Fibroblast of peridontal ligament (primary cell): ENCODE results near the gene FAT3.

Experiments used
- DNase-seq: peaks from one replicate; pipeline ENCODE4 v3.0.0-alpha.2; 2010; ENCODE audit errors: extremely low read depth

The FAT3 gene

GRCh38 chr11:92227959-92228935 is 3.6 kb downstream of the FAT3 start:
- no peak for DNase-seq

- DNase-seq: no peak
Measured at GRCh38 chr11:92236856-92237255, 12.2 kb downstream of the FAT3 start.

GRCh38 chr11:92240916-92241315 is 16.3 kb downstream of the FAT3 start:
- no peak for DNase-seq

- DNase-seq: no peak
Measured at GRCh38 chr11:92245700-92246271, 21.2 kb downstream of the FAT3 start.

GRCh38 chr11:92246630-92247029 is 22.0 kb downstream of the FAT3 start:
- DNase-seq: no peak

- no peak for DNase-seq
Measured at GRCh38 chr11:92249156-92249753, 24.6 kb downstream of the FAT3 start.

GRCh38 chr11:92251980-92252379 is 27.4 kb downstream of the FAT3 start:
- DNase-seq: peak; percentile 48

- DNase-seq: no peak
Measured at GRCh38 chr11:92253421-92253820, 28.8 kb downstream of the FAT3 start.

- DNase-seq: peak; percentile 31
Measured at GRCh38 chr11:92253945-92254344, 29.3 kb downstream of the FAT3 start.

- DNase-seq: no peak
Measured at GRCh38 chr11:92257536-92257935, 32.9 kb downstream of the FAT3 start.

GRCh38 chr11:92259861-92260260 is 35.2 kb downstream of the FAT3 start:
- DNase-seq: no peak

GRCh38 chr11:92264350-92264749 is 39.7 kb downstream of the FAT3 start:
- DNase-seq: peak; percentile 42

- no peak for DNase-seq
Measured at GRCh38 chr11:92266806-92267205, 42.2 kb downstream of the FAT3 start.

GRCh38 chr11:92267278-92267677 is 42.7 kb downstream of the FAT3 start:
- no peak for DNase-seq

- no peak for DNase-seq
Measured at GRCh38 chr11:92267968-92268367, 43.4 kb downstream of the FAT3 start.

GRCh38 chr11:92268546-92268945 is 43.9 kb downstream of the FAT3 start:
- peak; percentile 34 for DNase-seq

GRCh38 chr11:92269021-92269420 is 44.4 kb downstream of the FAT3 start:
- DNase-seq: peak; percentile 60

- DNase-seq: no peak
Measured at GRCh38 chr11:92269841-92270240, 45.2 kb downstream of the FAT3 start.

- DNase-seq: no peak
Measured at GRCh38 chr11:92272651-92273050, 48.0 kb downstream of the FAT3 start.
